Left ventricle myocardium inferior (tissue), 1 donor: ENCODE results near the gene CCDC191. TPM values are rescaled to one million over a fixed set of nuclear protein-coding genes. Genes with fewer than 3 reads are reported as not detected.

ENCODE experiments used
- DNase-seq: peaks from one replicate; pipeline ENCODE4 v3.0.0-alpha.2; 2020
- H3K27ac ChIP-seq: fragments of 200-600 bp; replicated peaks from 2 replicates; pipeline ENCODE4 v1.8.0; 2021
- H3K27me3 ChIP-seq: fragments of 200-600 bp; 2 replicates; pipeline ENCODE4 v1.8.0; 2021; ENCODE audit warnings: low read depth
- H3K36me3 ChIP-seq: fragments of 200-600 bp; 2 replicates; pipeline ENCODE4 v1.8.0; 2021
- H3K4me1 ChIP-seq: fragments of 200-600 bp; 2 replicates; pipeline ENCODE4 v1.8.0; 2021
- H3K4me3 ChIP-seq: fragments of 200-600 bp; 2 replicates; pipeline ENCODE4 v1.8.0; 2021; ENCODE audit warnings: mild to moderate bottlenecking, moderate library complexity
- H3K9me3 ChIP-seq: fragments of 200-600 bp; replicated peaks from 2 replicates; pipeline ENCODE4 v1.8.0; 2021
- CTCF ChIP-seq: fragments of 200-600 bp; IDR thresholded peaks from 2 replicates; pipeline ENCODE4 v1.8.0; 2021; ENCODE audit warnings: antibody characterized with exemption, mild to moderate bottlenecking, borderline replicate concordance
- intact Hi-C: fragments of 100-400 bp; cut with micrococcal nuclease; formaldehyde crosslinking; loops from one replicate; pipeline ENCODE4 v1.11.0; 2022
- long read RNA-seq: library from polyadenylated mRNA; unstranded; transcript quantifications from one replicate; pipeline ENCODE4 v2.0.0, GENCODE V29; 2021
- total RNA-seq: library from RNA; stranded (reverse); fragmentation: NEBNext Ultra II Directional; extraction: Animal tissue kit (Norgen Biotek cat#: 25700); gene quantifications from one replicate; pipeline ENCODE4 v1.2.1, GENCODE V29; 2021
- donor health status: DM: no; HTN: yes; CAD: no; lungs with severe emphysema.

Gene CCDC191
- total RNA-seq: 0.77 TPM
- long read RNA-seq: 0 reads

- DNase-seq: peak; percentile 98
- H3K9me3 ChIP-seq: no peaks in the 10 kb centered on the region
- no peaks in the 10 kb centered on the region for H3K27me3 ChIP-seq
- TF ChIP-seq CTCF: no peak
- peaks cover 30% of the 10 kb centered on the region for H3K4me1 ChIP-seq
- peak within 1 kb of the TSS; percentile 80 for H3K4me3 ChIP-seq
- peak within 1 kb of the TSS; percentile 88 for H3K27ac ChIP-seq
- no peaks in the 10 kb centered on the region for H3K36me3 ChIP-seq
- intact Hi-C loops: no loop called here
These were observed at the start of gene CCDC191, which contains the start of gene QTRT2 for GRCh38 chr3:114056130-114057010. TSS of gene CCDC191 (minus strand) at chr3:114056526. CDS start at chr3:114056466, 60 bp downstream. TSS of gene QTRT2 (plus strand) at chr3:114056737. CDS start at chr3:114065258, 8,521 bp downstream.

- no peaks in the 10 kb centered on the region for H3K9me3 ChIP-seq
- no peak for DNase-seq
- H3K4me1 ChIP-seq: no peaks in the 10 kb centered on the region
- no peak for TF ChIP-seq CTCF
- intact Hi-C loops: no loop called here
- peaks cover 17% of the 10 kb centered on the region for H3K27me3 ChIP-seq
- no peaks in the 10 kb centered on the region for H3K36me3 ChIP-seq
- no peak overlapping the region for H3K4me3 ChIP-seq
- H3K27ac ChIP-seq: no peak overlapping the region
These were observed 48.1 kb upstream of the CCDC191 start for GRCh38 chr3:114104414-114104813.

GRCh38 chr3:114103858-114104257 is 47.5 kb upstream of the CCDC191 start:
- H3K4me1 ChIP-seq: no peaks in the 10 kb centered on the region
- peaks cover 11% of the 10 kb centered on the region for H3K27me3 ChIP-seq
- DNase-seq: no peak
- no peaks in the 10 kb centered on the region for H3K9me3 ChIP-seq
- intact Hi-C loops: no loop called here
- no peak overlapping the region for H3K4me3 ChIP-seq
- no peaks in the 10 kb centered on the region for H3K36me3 ChIP-seq
- TF ChIP-seq CTCF: no peak
- H3K27ac ChIP-seq: no peak overlapping the region

- DNase-seq: no peak
- intact Hi-C loops: no loop called here
- TF ChIP-seq CTCF: no peak
- Histone ChIP-seq H3K4me3 (no peak overlapping the region), H3K4me1 (no peaks in the 10 kb centered on the region), H3K27me3 (peaks cover 4% of the 10 kb centered on the region), H3K36me3 (no peaks in the 10 kb centered on the region), H3K9me3 (no peaks in the 10 kb centered on the region), H3K27ac (no peak overlapping the region)
These were observed 46.9 kb upstream of the CCDC191 start for GRCh38 chr3:114103181-114103580.

GRCh38 chr3:114101101-114101500 is 44.8 kb upstream of the CCDC191 start:
- H3K27ac ChIP-seq: no peak overlapping the region
- H3K9me3 ChIP-seq: no peaks in the 10 kb centered on the region
- intact Hi-C loops: no loop called here
- TF ChIP-seq CTCF: no peak
- no peaks in the 10 kb centered on the region for H3K4me1 ChIP-seq
- no peak overlapping the region for H3K4me3 ChIP-seq
- H3K27me3 ChIP-seq: no peaks in the 10 kb centered on the region
- no peaks in the 10 kb centered on the region for H3K36me3 ChIP-seq
- no peak for DNase-seq
